IPS-15b (cell line): ENCODE measurements around the gene DIS3L2.
"Not testable (repeated sequence)": the region's sequence is repeated elsewhere in the genome, so short reads cannot be mapped to it uniquely, and the experiment has no call there.

Experiments
- H3K27me3 ChIP-seq: one replicate; pipeline ENCODE4 v1.6.1; 2013; ENCODE audit warnings: low read length; ENCODE audit not compliant: control insufficient read depth, insufficient read depth
- H3K36me3 ChIP-seq: one replicate; pipeline ENCODE4 v1.6.1; 2013; ENCODE audit warnings: low read length; ENCODE audit not compliant: control insufficient read depth, insufficient read depth
- H3K4me1 ChIP-seq: one replicate; pipeline ENCODE4 v1.6.1; 2013; ENCODE audit warnings: mild to moderate bottlenecking, low read length; ENCODE audit not compliant: control insufficient read depth, insufficient read depth
- H3K4me3 ChIP-seq: one replicate; pipeline ENCODE4 v1.5.1; 2013; ENCODE audit warnings: low read depth, low read length
- H3K9ac ChIP-seq: one replicate; pipeline ENCODE4 v1.6.1; 2013; ENCODE audit warnings: low read depth, mild to moderate bottlenecking, low read length
- H3K9me3 ChIP-seq: one replicate; pipeline ENCODE4 v1.6.1; 2013; ENCODE audit warnings: mild to moderate bottlenecking, low read length; ENCODE audit not compliant: control insufficient read depth, insufficient read depth

DIS3L2 gene

GRCh38 chr2:232028631-232029030 lies 67.1 kb downstream of the DIS3L2 start:
- Histone ChIP-seq H3K4me3 (no peak overlapping the region), H3K36me3 (no peaks in the 10 kb centered on the region), H3K9me3 (no peaks in the 10 kb centered on the region), H3K9ac (no peak overlapping the region), H3K27me3 (no peaks in the 10 kb centered on the region), H3K4me1 (no peaks in the 10 kb centered on the region)

GRCh38 chr2:232029346-232029745 lies 67.8 kb downstream of the DIS3L2 start:
- Histone ChIP-seq H3K9ac (no peak overlapping the region), H3K9me3 (no peaks in the 10 kb centered on the region), H3K27me3 (no peaks in the 10 kb centered on the region), H3K4me1 (no peaks in the 10 kb centered on the region), H3K36me3 (no peaks in the 10 kb centered on the region), H3K4me3 (no peak overlapping the region)

- Histone ChIP-seq H3K9me3 (no peaks in the 10 kb centered on the region), H3K27me3 (no peaks in the 10 kb centered on the region), H3K9ac (no peak overlapping the region), H3K4me1 (no peaks in the 10 kb centered on the region), H3K4me3 (no peak overlapping the region), H3K36me3 (no peaks in the 10 kb centered on the region)
Measured at GRCh38 chr2:232030229-232030628, 68.7 kb downstream of the DIS3L2 start.

GRCh38 chr2:232035292-232035691 lies 73.8 kb downstream of the DIS3L2 start:
- H3K27me3 ChIP-seq, H3K36me3 ChIP-seq: not testable (repeated sequence)

GRCh38 chr2:232036876-232037275 lies 75.4 kb downstream of the DIS3L2 start:
- H3K9me3 ChIP-seq: not testable (repeated sequence)

More at GRCh38 chr2:232035292-232035691, 73.8 kb downstream of the DIS3L2 start:
- H3K9ac ChIP-seq, H3K4me1 ChIP-seq, H3K4me3 ChIP-seq, H3K9me3 ChIP-seq: not testable (repeated sequence)

GRCh38 chr2:232038251-232038880 lies 76.9 kb downstream of the DIS3L2 start:
- H3K4me1 ChIP-seq: peaks cover 7% of the 10 kb centered on the region
- no peaks in the 10 kb centered on the region for H3K27me3 ChIP-seq
- H3K4me3 ChIP-seq: no peak overlapping the region
- no peaks in the 10 kb centered on the region for H3K9me3 ChIP-seq
- no peaks in the 10 kb centered on the region for H3K36me3 ChIP-seq
- no peak overlapping the region for H3K9ac ChIP-seq

More at GRCh38 chr2:232036876-232037275, 75.4 kb downstream of the DIS3L2 start:
- not testable (repeated sequence) for H3K4me1 ChIP-seq, H3K9ac ChIP-seq, H3K27me3 ChIP-seq, H3K36me3 ChIP-seq, H3K4me3 ChIP-seq

GRCh38 chr2:232038881-232039485 lies 77.5 kb downstream of the DIS3L2 start:
- H3K36me3 ChIP-seq: no peaks in the 10 kb centered on the region
- H3K4me1 ChIP-seq: peaks cover 7% of the 10 kb centered on the region
- no peak overlapping the region for H3K9ac ChIP-seq
- H3K27me3 ChIP-seq: no peaks in the 10 kb centered on the region
- H3K4me3 ChIP-seq: no peak overlapping the region
- no peaks in the 10 kb centered on the region for H3K9me3 ChIP-seq

GRCh38 chr2:232042911-232043574 lies 81.5 kb downstream of the DIS3L2 start:
- H3K36me3 ChIP-seq: no peaks in the 10 kb centered on the region
- H3K27me3 ChIP-seq: no peaks in the 10 kb centered on the region
- no peak overlapping the region for H3K9ac ChIP-seq
- peaks cover 4% of the 10 kb centered on the region for H3K4me1 ChIP-seq
- H3K9me3 ChIP-seq: no peaks in the 10 kb centered on the region
- H3K4me3 ChIP-seq: no peak overlapping the region

- Histone ChIP-seq H3K4me3 (no peak overlapping the region), H3K9ac (no peak overlapping the region), H3K27me3 (no peaks in the 10 kb centered on the region), H3K36me3 (no peaks in the 10 kb centered on the region), H3K4me1 (no peaks in the 10 kb centered on the region), H3K9me3 (no peaks in the 10 kb centered on the region)
Measured at GRCh38 chr2:232043966-232044365, 82.5 kb downstream of the DIS3L2 start.

GRCh38 chr2:232049350-232049749 lies 87.8 kb downstream of the DIS3L2 start:
- Histone ChIP-seq H3K9ac (no peak overlapping the region), H3K4me3 (no peak overlapping the region), H3K36me3 (no peaks in the 10 kb centered on the region), H3K27me3 (no peaks in the 10 kb centered on the region), H3K4me1 (peaks cover 13% of the 10 kb centered on the region), H3K9me3 (no peaks in the 10 kb centered on the region)

GRCh38 chr2:232052591-232052990 lies 91.1 kb downstream of the DIS3L2 start:
- no peaks in the 10 kb centered on the region for H3K9me3 ChIP-seq
- peaks cover 13% of the 10 kb centered on the region for H3K4me1 ChIP-seq
- H3K27me3 ChIP-seq: no peaks in the 10 kb centered on the region
- no peaks in the 10 kb centered on the region for H3K36me3 ChIP-seq
- H3K9ac ChIP-seq: no peak overlapping the region
- H3K4me3 ChIP-seq: no peak overlapping the region

- Histone ChIP-seq H3K27me3 (no peaks in the 10 kb centered on the region), H3K36me3 (no peaks in the 10 kb centered on the region), H3K4me1 (peaks cover 13% of the 10 kb centered on the region), H3K4me3 (no peak overlapping the region), H3K9ac (no peak overlapping the region), H3K9me3 (no peaks in the 10 kb centered on the region)
Measured at GRCh38 chr2:232053777-232054176, 92.3 kb downstream of the DIS3L2 start.
